HepG2 (cell line): ENCODE results near the gene VEZF1. TPM values are rescaled to one million over a fixed set of nuclear protein-coding genes. Genes with fewer than 3 reads are reported as not detected.

Source experiments
- ATAC-seq: fragments of 200-7000 bp; cut with Tn5 transposase; 3 replicates; pipeline ENCODE4 v1.9.1; 2020; ENCODE audit warnings: mild to moderate bottlenecking, moderate library complexity
- BruUV-seq: library from RNA; stranded (reverse); fragments of 400-500 nt; replicated peaks from 2 replicates; lab custom pipeline; 2021; lab: Mats Ljungman, UMichigan
- CTCF ChIA-PET: fragments of 300-600 bp; formaldehyde crosslinking; extraction: SDS; loops from one replicate; lab custom pipeline; 2021; ENCODE audit warnings: low total read pairs, inconsistent platforms, low intra/inter-chr PET ratio; lab: Yijun Ruan, JAX
- POLR2A ChIA-PET: fragments of 350-600 bp; sonication (Branson Sonifier 250); formaldehyde crosslinking; loops from one replicate; lab custom pipeline; 2020; ENCODE audit warnings: antibody characterized with exemption, inconsistent platforms; lab: Yijun Ruan, JAX
- DNase-seq: peaks from one replicate; pipeline ENCODE4 v3.0.0-alpha.2; 2015; ENCODE audit warnings: low spot score
- FAIRE-seq: peaks from 3 replicates; lab custom pipeline; 2011; peaks lifted over from hg19 to GRCh38; lab: Jason Lieb, UNC
- H2AFZ ChIP-seq: one replicate; pipeline ENCODE4 v1.6.1; 2011; ENCODE audit warnings: low read length, inconsistent platforms
- H3K27ac ChIP-seq: fragments of 300-600 bp; 3 replicates; pipeline ENCODE4 v1.8.0; 2011; ENCODE audit warnings: mixed run types, mild to moderate bottlenecking, mixed read lengths, low read length, inconsistent platforms; ENCODE audit not compliant: insufficient read depth; ENCODE audit errors: extremely low read length
- H3K27me3 ChIP-seq, 2 experiments: fragments of 200-600 bp in 1 of 2; 2 replicates in 1 of 2; 3 replicates in 1 of 2; pipeline versions ENCODE4 v1.6.0 to v1.8.0; 2011; ENCODE audit warnings: low read length in 2 of 2, mild to moderate bottlenecking in 2 of 2, moderate library complexity in 2 of 2, inconsistent platforms in 1 of 2; ENCODE audit not compliant: insufficient read depth in 2 of 2, control insufficient read depth in 1 of 2
- H3K36me3 ChIP-seq, 2 experiments: fragments of 200-600 bp in 1 of 2; replicated peaks in 1 of 2; 2 replicates in 1 of 2; 3 replicates in 1 of 2; pipeline versions ENCODE4 v1.5.1 to v1.8.0; 2011; ENCODE audit warnings: low read length in 2 of 2, inconsistent platforms in 1 of 2; ENCODE audit not compliant: insufficient read depth in 2 of 2, control insufficient read depth in 1 of 2
- H3K4me1 ChIP-seq: 2 replicates; pipeline ENCODE4 v1.5.1; 2012; ENCODE audit warnings: low read length, inconsistent platforms; ENCODE audit not compliant: insufficient read depth
- H3K4me2 ChIP-seq: 2 replicates; pipeline ENCODE4 v1.6.0; 2011; ENCODE audit warnings: low read depth, low read length, inconsistent platforms
- H3K4me3 ChIP-seq, 3 experiments: fragments of 200-600 bp in 1 of 3; sonication (generic), shearing (Covaris generic) in 1 of 3; replicated peaks in 1 of 3; 2 replicates each; pipeline ENCODE4 v1.5.1; 2011 to 2016; ENCODE audit warnings: low read length in 3 of 3, inconsistent platforms in 2 of 3, low read depth in 2 of 3, mild to moderate bottlenecking in 2 of 3, control low read depth in 1 of 3, mixed read lengths in 1 of 3; ENCODE audit not compliant: insufficient read depth in 1 of 3
- H3K79me2 ChIP-seq: one replicate; pipeline ENCODE4 v1.6.1; 2011; ENCODE audit warnings: low read length, inconsistent platforms; ENCODE audit not compliant: insufficient read depth
- H3K9ac ChIP-seq: 2 replicates; pipeline ENCODE4 v1.6.0; 2011; ENCODE audit warnings: mild to moderate bottlenecking, low read depth, low read length, inconsistent platforms; ENCODE audit not compliant: insufficient read depth
- H3K9me3 ChIP-seq: 2 replicates; pipeline ENCODE4 v1.5.1; 2012; ENCODE audit warnings: mild to moderate bottlenecking, low read length
- H4K20me1 ChIP-seq: 2 replicates; pipeline ENCODE4 v1.6.0; 2011; ENCODE audit warnings: inconsistent platforms, mild to moderate bottlenecking, low read length, moderate library complexity; ENCODE audit not compliant: insufficient read depth
- SIN3A ChIP-seq: IDR thresholded peaks from 2 replicates; pipeline ENCODE4 v1.6.1; 2011; ENCODE audit warnings: low read depth, mild to moderate bottlenecking, control low read depth, low read length, borderline replicate concordance
- WIZ ChIP-seq: sonication (generic); formaldehyde crosslinking; IDR thresholded peaks from 2 replicates; pipeline ENCODE4 v1.5.1; 2020; ENCODE audit warnings: mild to moderate bottlenecking, missing genetic modification reagents
- ZNF136 ChIP-seq: sonication (generic); formaldehyde crosslinking; IDR thresholded peaks from 2 replicates; pipeline ENCODE4 v1.8.1; 2022; ENCODE audit warnings: low read depth, mild to moderate bottlenecking, moderate library complexity, missing genetic modification reagents
- ZNF563 ChIP-seq: sonication (generic); formaldehyde crosslinking; IDR thresholded peaks from 2 replicates; pipeline ENCODE4 v1.8.0; 2022; ENCODE audit warnings: mild to moderate bottlenecking, moderate library complexity, missing genetic modification reagents
- WGBS: methylation state at CpG from one replicate; pipeline ENCODE4 v1.1.6; 2017; ENCODE audit warnings: low lambda C conversion rate; 5-methylcytosine and 5-hydroxymethylcytosine counted together
- in situ Hi-C: cut with HindIII; loops from 2 replicates; pipeline ENCODE4 v1.10.0; 2017; ENCODE audit warnings: low pct_unique_long_range_greater_than_20kb; ENCODE audit not compliant: extremely low pct_ligation_motif_present
- intact Hi-C: fragments of 100-400 bp; cut with micrococcal nuclease; formaldehyde crosslinking; loops from one replicate; pipeline ENCODE4 v1.10.0; 2022; ENCODE audit not compliant: unreplicated experiment
- polyA plus RNA-seq, 8 experiments: library from polyadenylated mRNA; depleted of rRNA in 3 of 8; stranded (reverse) in 7 of 8; unstranded in 1 of 8; fragments of >200 nt; fragmentation: Illumina TruSeq in 4 of 8; extraction: Trizol in 4 of 8; gene quantifications; 2 replicates each; pipeline versions ENCODE4 v1.2.1 to v1.2.3, GENCODE V29; 2011 to 2016; ENCODE audit warnings: low read depth in 4 of 8, missing spikeins in 1 of 8, mixed read lengths in 1 of 8; ENCODE audit not compliant: insufficient read depth in 1 of 8
- total RNA-seq, 5 experiments: library from RNA; depleted of rRNA; stranded (reverse); fragments of >200 nt; fragmentation: Illumina TruSeq; extraction: Trizol; gene quantifications; 2 replicates each; pipeline ENCODE4 v1.2.3, GENCODE V29; 2016; ENCODE audit warnings: low read depth in 1 of 5
- TF ChIP-seq, protein P1 (sequence below): sonication (generic); formaldehyde crosslinking; IDR thresholded peaks from 2 replicates; pipeline ENCODE4 v1.5.0; 2020; ENCODE audit warnings: missing genetic modification reagents, mild to moderate bottlenecking, borderline replicate concordance
- TF ChIP-seq, protein P2 (sequence below): sonication (generic); formaldehyde crosslinking; IDR thresholded peaks from 2 replicates; pipeline ENCODE4 v1.5.0; 2020; ENCODE audit warnings: mild to moderate bottlenecking, missing genetic modification reagents
- TF ChIP-seq, protein P3 (sequence below): sonication (generic); formaldehyde crosslinking; IDR thresholded peaks from 2 replicates; pipeline ENCODE4 v1.4.0; 2020; ENCODE audit warnings: missing genetic modification reagents, borderline replicate concordance

The VEZF1 gene
- total and polyA plus RNA-seq, 2 of the 13 experiments (the other 11 are each of a cell fraction or from before 2014, with no cell fraction given) = 45.9 to 49.7 TPM

DNA sequence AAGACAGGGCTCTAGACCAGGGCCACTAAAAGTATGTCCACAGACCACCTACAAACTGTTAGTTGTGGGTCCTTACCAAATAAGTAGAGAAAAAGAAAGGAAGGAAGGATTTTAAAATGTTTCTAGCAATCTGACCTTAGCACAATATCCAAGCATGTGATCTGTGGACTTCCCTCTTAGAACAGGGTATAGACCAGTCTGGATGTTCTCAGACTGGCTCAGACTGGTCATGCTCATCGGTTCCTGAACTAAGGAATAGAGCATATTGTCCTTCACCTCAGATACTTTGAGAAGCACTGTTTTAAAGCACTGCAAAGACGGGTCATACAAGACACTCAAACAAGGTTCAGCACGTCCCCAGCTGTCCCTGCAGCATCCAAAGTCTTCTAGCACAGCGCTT, 58.7 kb downstream of the VEZF1 start:
- POLR2A ChIA-PET = no interaction called here
- no peak; the same call in 2 of the 3 replicates for ATAC-seq
- Histone ChIP-seq H3K4me3 (no peak overlapping the region), H3K9ac (no peak overlapping the region), H3K27me3 (no peaks in the 10 kb centered on the region), H3K4me1 (peaks cover 47% of the 10 kb centered on the region), H3K79me2 (peaks cover 3% of the 10 kb centered on the region), H3K9me3 (no peaks in the 10 kb centered on the region), H2AFZ (no peak overlapping the region), H4K20me1 (no peaks in the 10 kb centered on the region), H3K4me2 (no peak overlapping the region), H3K27ac (no peak overlapping the region), H3K36me3 (no peaks in the 10 kb centered on the region)
- BruUV-seq = no TSS peak
- no peak for DNase-seq
- 67% methylated on average over 4 of the region's 4 CpGs for WGBS
- no peak for FAIRE-seq
- no peak for TF ChIP-seq WIZ (CRISPR knock-in tag)
- no peak for TF ChIP-seq ZNF563
- in situ Hi-C loops = no loop called here
- CTCF ChIA-PET = no interaction called here
- intact Hi-C loops = no loop called here

- Histone ChIP-seq H3K4me2 (no peak overlapping the region), H3K27me3 (no peaks in the 10 kb centered on the region), H3K9me3 (no peaks in the 10 kb centered on the region), H3K4me3 (no peak overlapping the region), H3K4me1 (peaks cover 45% of the 10 kb centered on the region), H3K9ac (no peak overlapping the region), H2AFZ (no peak overlapping the region), H3K27ac (no peak overlapping the region), H3K36me3 (no peaks in the 10 kb centered on the region), H3K79me2 (peaks cover 3% of the 10 kb centered on the region), H4K20me1 (no peaks in the 10 kb centered on the region)
- no peak for ATAC-seq
- no peak for FAIRE-seq
- POLR2A ChIA-PET = no interaction called here
- BruUV-seq = no TSS peak
- intact Hi-C loops (no loop called here), in situ Hi-C loops (no loop called here)
- 87% methylated on average over 5 of the region's 5 CpGs for WGBS
- DNase-seq = no peak
- CTCF ChIA-PET = no interaction called here
- TF ChIP-seq, protein P1, sequence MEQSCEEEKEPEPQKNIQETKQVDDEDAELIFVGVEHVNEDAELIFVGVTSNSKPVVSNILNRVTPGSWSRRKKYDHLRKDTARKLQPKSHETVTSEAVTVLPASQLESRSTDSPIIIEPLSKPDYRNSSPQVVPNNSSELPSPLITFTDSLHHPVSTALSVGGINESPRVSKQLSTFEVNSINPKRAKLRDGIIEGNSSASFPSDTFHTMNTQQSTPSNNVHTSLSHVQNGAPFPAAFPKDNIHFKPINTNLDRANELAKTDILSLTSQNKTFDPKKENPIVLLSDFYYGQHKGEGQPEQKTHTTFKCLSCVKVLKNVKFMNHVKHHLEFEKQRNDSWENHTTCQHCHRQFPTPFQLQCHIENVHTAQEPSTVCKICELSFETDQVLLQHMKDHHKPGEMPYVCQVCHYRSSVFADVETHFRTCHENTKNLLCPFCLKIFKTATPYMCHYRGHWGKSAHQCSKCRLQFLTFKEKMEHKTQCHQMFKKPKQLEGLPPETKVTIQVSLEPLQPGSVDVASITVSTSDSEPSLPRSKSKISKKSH (CRISPR knock-in tag) = no peak
- TF ChIP-seq, protein P2, sequence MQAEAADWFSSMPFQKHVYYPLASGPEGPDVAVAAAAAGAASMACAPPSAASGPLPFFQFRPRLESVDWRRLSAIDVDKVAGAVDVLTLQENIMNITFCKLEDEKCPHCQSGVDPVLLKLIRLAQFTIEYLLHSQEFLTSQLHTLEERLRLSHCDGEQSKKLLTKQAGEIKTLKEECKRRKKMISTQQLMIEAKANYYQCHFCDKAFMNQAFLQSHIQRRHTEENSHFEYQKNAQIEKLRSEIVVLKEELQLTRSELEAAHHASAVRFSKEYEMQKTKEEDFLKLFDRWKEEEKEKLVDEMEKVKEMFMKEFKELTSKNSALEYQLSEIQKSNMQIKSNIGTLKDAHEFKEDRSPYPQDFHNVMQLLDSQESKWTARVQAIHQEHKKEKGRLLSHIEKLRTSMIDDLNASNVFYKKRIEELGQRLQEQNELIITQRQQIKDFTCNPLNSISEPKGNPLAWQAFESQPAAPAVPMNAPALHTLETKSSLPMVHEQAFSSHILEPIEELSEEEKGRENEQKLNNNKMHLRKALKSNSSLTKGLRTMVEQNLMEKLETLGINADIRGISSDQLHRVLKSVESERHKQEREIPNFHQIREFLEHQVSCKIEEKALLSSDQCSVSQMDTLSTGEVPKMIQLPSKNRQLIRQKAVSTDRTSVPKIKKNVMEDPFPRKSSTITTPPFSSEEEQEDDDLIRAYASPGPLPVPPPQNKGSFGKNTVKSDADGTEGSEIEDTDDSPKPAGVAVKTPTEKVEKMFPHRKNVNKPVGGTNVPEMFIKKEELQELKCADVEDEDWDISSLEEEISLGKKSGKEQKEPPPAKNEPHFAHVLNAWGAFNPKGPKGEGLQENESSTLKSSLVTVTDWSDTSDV = no peak
- TF ChIP-seq ZNF136 = no peak
- TF ChIP-seq, protein P3, sequence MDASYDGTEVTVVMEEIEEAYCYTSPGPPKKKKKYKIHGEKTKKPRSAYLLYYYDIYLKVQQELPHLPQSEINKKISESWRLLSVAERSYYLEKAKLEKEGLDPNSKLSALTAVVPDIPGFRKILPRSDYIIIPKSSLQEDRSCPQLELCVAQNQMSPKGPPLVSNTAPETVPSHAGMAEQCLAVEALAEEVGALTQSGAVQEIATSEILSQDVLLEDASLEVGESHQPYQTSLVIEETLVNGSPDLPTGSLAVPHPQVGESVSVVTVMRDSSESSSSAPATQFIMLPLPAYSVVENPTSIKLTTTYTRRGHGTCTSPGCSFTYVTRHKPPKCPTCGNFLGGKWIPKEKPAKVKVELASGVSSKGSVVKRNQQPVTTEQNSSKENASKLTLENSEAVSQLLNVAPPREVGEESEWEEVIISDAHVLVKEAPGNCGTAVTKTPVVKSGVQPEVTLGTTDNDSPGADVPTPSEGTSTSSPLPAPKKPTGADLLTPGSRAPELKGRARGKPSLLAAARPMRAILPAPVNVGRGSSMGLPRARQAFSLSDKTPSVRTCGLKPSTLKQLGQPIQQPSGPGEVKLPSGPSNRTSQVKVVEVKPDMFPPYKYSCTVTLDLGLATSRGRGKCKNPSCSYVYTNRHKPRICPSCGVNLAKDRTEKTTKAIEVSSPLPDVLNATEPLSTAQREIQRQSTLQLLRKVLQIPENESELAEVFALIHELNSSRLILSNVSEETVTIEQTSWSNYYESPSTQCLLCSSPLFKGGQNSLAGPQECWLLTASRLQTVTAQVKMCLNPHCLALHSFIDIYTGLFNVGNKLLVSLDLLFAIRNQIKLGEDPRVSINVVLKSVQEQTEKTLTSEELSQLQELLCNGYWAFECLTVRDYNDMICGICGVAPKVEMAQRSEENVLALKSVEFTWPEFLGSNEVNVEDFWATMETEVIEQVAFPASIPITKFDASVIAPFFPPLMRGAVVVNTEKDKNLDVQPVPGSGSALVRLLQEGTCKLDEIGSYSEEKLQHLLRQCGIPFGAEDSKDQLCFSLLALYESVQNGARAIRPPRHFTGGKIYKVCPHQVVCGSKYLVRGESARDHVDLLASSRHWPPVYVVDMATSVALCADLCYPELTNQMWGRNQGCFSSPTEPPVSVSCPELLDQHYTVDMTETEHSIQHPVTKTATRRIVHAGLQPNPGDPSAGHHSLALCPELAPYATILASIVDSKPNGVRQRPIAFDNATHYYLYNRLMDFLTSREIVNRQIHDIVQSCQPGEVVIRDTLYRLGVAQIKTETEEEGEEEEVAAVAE (CRISPR knock-in tag) = no peak
- no peak for TF ChIP-seq SIN3A
Observed at GRCh38 chr17:57928928-57929327, 59.1 kb downstream of the VEZF1 start.
